Fibroblast of lung (primary cell): ENCODE results near the gene CCDC73. TPM values are rescaled to one million over a fixed set of nuclear protein-coding genes. Genes with fewer than 3 reads are reported as not detected.
"Not testable (repeated sequence)": the region's sequence is repeated elsewhere in the genome, so short reads cannot be mapped to it uniquely, and the experiment has no call there.

ENCODE experiments used
- DNase-seq, 2 donors: peaks; one replicate each; pipeline versions ENCODE4 v3.0.0 to v3.0.0-alpha.2; 2010; ENCODE audit warnings: low read depth in 2 of 2
- H2AFZ ChIP-seq: 2 replicates; pipeline ENCODE4 v1.5.1; 2012; ENCODE audit warnings: low read length, control low read depth, inconsistent platforms
- H3K27ac ChIP-seq: 2 replicates; pipeline ENCODE4 v1.5.1; 2011; ENCODE audit warnings: low read length, control low read depth; ENCODE audit not compliant: insufficient read depth
- H3K27me3 ChIP-seq: 2 replicates; pipeline ENCODE4 v1.5.1; 2011; ENCODE audit warnings: mild to moderate bottlenecking, low read length; ENCODE audit not compliant: control insufficient read depth, insufficient read depth
- H3K36me3 ChIP-seq: 2 replicates; pipeline ENCODE4 v1.5.1; 2011; ENCODE audit warnings: low read length; ENCODE audit not compliant: control insufficient read depth, insufficient read depth
- H3K4me1 ChIP-seq: 2 replicates; pipeline ENCODE4 v1.5.1; 2011; ENCODE audit warnings: low read length; ENCODE audit not compliant: control insufficient read depth, insufficient read depth; ENCODE audit errors: extremely low read depth
- H3K4me2 ChIP-seq: 2 replicates; pipeline ENCODE4 v1.5.1; 2011; ENCODE audit warnings: low read length, control low read depth; ENCODE audit not compliant: insufficient read depth; ENCODE audit errors: extremely low read depth
- H3K4me3 ChIP-seq, 4 experiments: fragments of 200-600 bp in 1 of 4; sonication (generic) in 1 of 4; replicated peaks in 1 of 4; 2 replicates each; pipeline ENCODE4 v1.5.1; 2011 to 2016; ENCODE audit warnings: low read length in 4 of 4, low read depth in 3 of 4, mild to moderate bottlenecking in 3 of 4, control low read depth in 2 of 4, inconsistent platforms in 1 of 4, mixed read lengths in 1 of 4; ENCODE audit not compliant: insufficient read depth in 1 of 4; ENCODE audit errors: control extremely low read depth in 1 of 4
- H3K79me2 ChIP-seq: 2 replicates; pipeline ENCODE4 v1.5.1; 2012; ENCODE audit warnings: mild to moderate bottlenecking, low read length, inconsistent platforms; ENCODE audit not compliant: control insufficient read depth, insufficient read depth
- H3K9ac ChIP-seq: 2 replicates; pipeline ENCODE4 v1.5.1; 2011; ENCODE audit warnings: mild to moderate bottlenecking, low read length, control low read depth; ENCODE audit not compliant: insufficient read depth
- H3K9me3 ChIP-seq: 2 replicates; pipeline ENCODE4 v1.5.1; 2012; ENCODE audit warnings: low read depth, low read length; ENCODE audit not compliant: control insufficient read depth, insufficient read depth
- H4K20me1 ChIP-seq: 2 replicates; pipeline ENCODE4 v1.5.1; 2011; ENCODE audit warnings: low read length; ENCODE audit not compliant: control insufficient read depth, insufficient read depth; ENCODE audit errors: extremely low read depth
- EZH2 ChIP-seq: IDR thresholded peaks from 2 replicates; pipeline ENCODE4 v1.5.1; 2012; ENCODE audit warnings: low read length, control low read depth, mild to moderate bottlenecking; ENCODE audit errors: missing control alignments
- polyA plus RNA-seq, 2 donors: library from polyadenylated mRNA; depleted of rRNA in 1 of 2; stranded (reverse) in 1 of 2; unstranded in 1 of 2; fragments of >200 nt; gene quantifications; 2 replicates each; pipeline ENCODE4 v1.2.1, GENCODE V29; 2011 to 2012; ENCODE audit warnings: missing spikeins in 1 of 2
- total RNA-seq: library from RNA; depleted of rRNA; stranded (reverse); fragments of >200 nt; gene quantifications from 2 replicates; pipeline ENCODE4 v1.2.1, GENCODE V29; 2014
- TF ChIP-seq, protein P1 (sequence below), 2 donors: IDR thresholded peaks in 1 of 2; conservative IDR thresholded peaks in 1 of 2; 1 replicate in 1 of 2; 2 replicates in 1 of 2; pipeline ENCODE4 v1.5.1; 2011 to 2012; ENCODE audit warnings: low read length in 2 of 2, control low read depth in 1 of 2, inconsistent platforms in 1 of 2, low read depth in 1 of 2, mild to moderate bottlenecking in 1 of 2

CCDC73 gene
- total and polyA plus RNA-seq, 2 donors (not counting 1 experiment from before 2014, with no cell fraction given), result under 0.01 TPM; not detected in 1

DNA sequence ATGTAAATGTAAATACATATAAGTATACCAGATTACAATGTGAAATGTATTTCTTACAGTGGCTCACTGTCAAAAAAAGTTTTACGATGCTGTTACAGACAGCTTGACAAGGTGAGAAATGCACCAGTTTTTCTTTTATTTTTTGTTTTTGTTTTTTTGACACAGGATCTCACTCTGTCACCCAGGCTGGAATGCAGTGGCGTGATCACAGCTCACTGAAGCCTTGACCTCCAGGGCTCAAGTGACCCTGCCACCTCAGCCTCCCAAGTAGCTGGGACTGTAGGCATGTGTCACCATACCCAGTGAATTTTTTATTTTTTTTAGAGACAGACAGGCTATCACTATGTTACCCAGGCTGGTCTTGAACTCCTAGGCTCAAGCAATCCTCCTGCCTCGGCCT lies 9.2 kb downstream of the CCDC73 start:
- H3K9ac ChIP-seq, result no peak overlapping the region
- H3K4me3 ChIP-seq, result no peak overlapping the region
- H3K4me1 ChIP-seq, result no peaks in the 10 kb centered on the region
- no peak for TF ChIP-seq EZH2
- TF ChIP-seq, protein P1, sequence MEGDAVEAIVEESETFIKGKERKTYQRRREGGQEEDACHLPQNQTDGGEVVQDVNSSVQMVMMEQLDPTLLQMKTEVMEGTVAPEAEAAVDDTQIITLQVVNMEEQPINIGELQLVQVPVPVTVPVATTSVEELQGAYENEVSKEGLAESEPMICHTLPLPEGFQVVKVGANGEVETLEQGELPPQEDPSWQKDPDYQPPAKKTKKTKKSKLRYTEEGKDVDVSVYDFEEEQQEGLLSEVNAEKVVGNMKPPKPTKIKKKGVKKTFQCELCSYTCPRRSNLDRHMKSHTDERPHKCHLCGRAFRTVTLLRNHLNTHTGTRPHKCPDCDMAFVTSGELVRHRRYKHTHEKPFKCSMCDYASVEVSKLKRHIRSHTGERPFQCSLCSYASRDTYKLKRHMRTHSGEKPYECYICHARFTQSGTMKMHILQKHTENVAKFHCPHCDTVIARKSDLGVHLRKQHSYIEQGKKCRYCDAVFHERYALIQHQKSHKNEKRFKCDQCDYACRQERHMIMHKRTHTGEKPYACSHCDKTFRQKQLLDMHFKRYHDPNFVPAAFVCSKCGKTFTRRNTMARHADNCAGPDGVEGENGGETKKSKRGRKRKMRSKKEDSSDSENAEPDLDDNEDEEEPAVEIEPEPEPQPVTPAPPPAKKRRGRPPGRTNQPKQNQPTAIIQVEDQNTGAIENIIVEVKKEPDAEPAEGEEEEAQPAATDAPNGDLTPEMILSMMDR (conservative IDR thresholded peaks at IDR 0.05 in 1 of 2, IDR thresholded peaks at IDR 0.05 in 1 of 2; ENCODE audit: low read depth in 1 of 2, low read length in 2 of 2), result no peak
- H3K4me2 ChIP-seq, result no peak overlapping the region
- H3K36me3 ChIP-seq, result no peaks in the 10 kb centered on the region
- H3K9me3 ChIP-seq, result no peaks in the 10 kb centered on the region
- H2AFZ ChIP-seq, result no peak overlapping the region
- no peaks in the 10 kb centered on the region for H3K27me3 ChIP-seq
- no peaks in the 10 kb centered on the region for H3K79me2 ChIP-seq
- no peak for DNase-seq
- no peaks in the 10 kb centered on the region for H4K20me1 ChIP-seq
- no peak overlapping the region for H3K27ac ChIP-seq

DNA sequence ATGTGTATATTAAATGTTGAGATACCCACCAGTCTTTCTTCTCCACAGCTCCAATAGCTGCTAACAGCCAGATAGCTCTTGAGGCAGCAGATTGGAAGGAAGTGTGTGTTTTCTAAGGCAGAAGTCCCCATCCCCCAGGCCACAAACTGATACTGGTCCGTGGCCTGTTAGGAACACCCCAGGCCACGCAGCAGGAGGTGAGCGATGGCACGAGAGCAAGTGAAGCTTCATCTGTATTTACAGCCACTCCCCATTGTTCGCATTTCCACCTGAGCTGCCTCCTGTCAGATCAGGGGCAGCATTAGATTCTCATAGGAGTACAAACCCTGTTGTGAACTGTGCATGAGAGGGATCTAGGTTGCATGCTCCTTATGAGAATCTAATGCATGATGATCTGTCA lies 12.7 kb downstream of the CCDC73 start:
- H3K36me3 ChIP-seq, result no peaks in the 10 kb centered on the region
- H3K4me3 ChIP-seq, result no peak overlapping the region
- no peak overlapping the region for H2AFZ ChIP-seq
- H3K79me2 ChIP-seq, result no peaks in the 10 kb centered on the region
- no peak for TF ChIP-seq EZH2
- TF ChIP-seq, protein P1 (conservative IDR thresholded peaks at IDR 0.05 in 1 of 2, IDR thresholded peaks at IDR 0.05 in 1 of 2; ENCODE audit: low read depth in 1 of 2, low read length in 2 of 2), result no peak
- no peaks in the 10 kb centered on the region for H3K27me3 ChIP-seq
- no peak overlapping the region for H3K9ac ChIP-seq
- H4K20me1 ChIP-seq, result no peaks in the 10 kb centered on the region
- H3K4me1 ChIP-seq, result no peaks in the 10 kb centered on the region
- H3K27ac ChIP-seq, result no peak overlapping the region
- no peak for DNase-seq
- no peaks in the 10 kb centered on the region for H3K9me3 ChIP-seq
- H3K4me2 ChIP-seq, result no peak overlapping the region

DNA sequence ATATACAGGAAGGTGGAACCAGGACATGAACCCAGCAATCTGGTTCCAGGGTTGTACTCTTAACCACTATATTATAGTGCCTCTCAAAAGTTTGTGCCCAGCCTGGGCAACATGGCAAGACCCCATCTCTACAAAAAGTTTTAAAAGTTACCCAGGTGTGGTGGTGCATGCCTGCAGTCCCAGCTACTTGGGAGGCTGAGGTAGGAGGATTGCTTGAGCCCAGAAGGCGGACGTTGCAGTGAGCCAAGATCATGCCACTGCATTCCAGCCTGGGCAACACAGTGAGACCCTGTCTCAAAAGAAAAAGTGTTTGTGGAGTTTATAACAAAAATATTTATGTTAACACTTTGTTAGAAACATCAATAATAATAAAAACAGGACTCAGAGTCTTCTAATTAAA lies 13.6 kb downstream of the CCDC73 start:
- not testable (repeated sequence) for H3K79me2 ChIP-seq, DNase-seq, H3K27me3 ChIP-seq, H3K9me3 ChIP-seq, H3K4me2 ChIP-seq, H3K27ac ChIP-seq, H3K4me3 ChIP-seq, H4K20me1 ChIP-seq, H3K36me3 ChIP-seq, H3K9ac ChIP-seq, H3K4me1 ChIP-seq, H2AFZ ChIP-seq
